CD4-positive, alpha-beta memory T cell (primary cell): Measurements from ENCODE around the gene DOK1. TPM values are rescaled to one million over a fixed set of nuclear protein-coding genes. Genes with fewer than 3 reads are reported as not detected.

ENCODE experiments used
- CTCF ChIA-PET: fragments of 350-600 bp; sonication (Branson Sonifier 250); formaldehyde crosslinking; loops from one replicate; lab custom pipeline; 2021; ENCODE audit warnings: inconsistent platforms; ENCODE audit not compliant: partially characterized antibody; lab: Charles Lee
- POLR2A ChIA-PET: fragments of 350-600 bp; sonication (Branson Sonifier 250); formaldehyde crosslinking; loops from one replicate; lab custom pipeline; 2021; ENCODE audit not compliant: partially characterized antibody; lab: Charles Lee
- DNase-seq, 5 donors: peaks; one replicate each; pipeline versions ENCODE4 v3.0.0 to v3.0.0-alpha.2; 2020 to 2022; ENCODE audit warnings: mixed read lengths in 1 of 5
- H3K27ac ChIP-seq: one replicate; pipeline ENCODE4 v1.7.0; 2013; ENCODE audit warnings: low read depth, low read length
- H3K27me3 ChIP-seq: 2 replicates; pipeline ENCODE4 v1.7.0; 2013; ENCODE audit warnings: mild to moderate bottlenecking, low read length, moderate library complexity; ENCODE audit not compliant: insufficient read depth
- H3K36me3 ChIP-seq: 2 replicates; pipeline ENCODE4 v1.7.0; 2013; ENCODE audit warnings: mild to moderate bottlenecking, low read length, moderate library complexity; ENCODE audit not compliant: insufficient read depth
- H3K4me1 ChIP-seq: 2 replicates; pipeline ENCODE4 v1.7.0; 2013; ENCODE audit warnings: mild to moderate bottlenecking, low read length, moderate library complexity; ENCODE audit not compliant: insufficient read depth
- H3K4me3 ChIP-seq, 2 donors: one replicate each; pipeline ENCODE4 v1.7.0; 2013; ENCODE audit warnings: low read length in 2 of 2, mild to moderate bottlenecking in 1 of 2
- H3K9me3 ChIP-seq, 2 donors: one replicate each; pipeline ENCODE4 v1.7.0; 2013; ENCODE audit warnings: low read length in 2 of 2, control low read depth in 1 of 2; ENCODE audit not compliant: control insufficient read depth in 1 of 2
- H3K27ac Mint-ChIP-seq, 7 donors: one replicate each; pipeline ENCODE4 v1.8.0; 2020 to 2021; ENCODE audit warnings: mixed read lengths in 7 of 7, mild to moderate bottlenecking in 6 of 7, inconsistent platforms in 3 of 7, moderate library complexity in 3 of 7
- H3K27me3 Mint-ChIP-seq, 2 donors: one replicate each; pipeline ENCODE4 v1.8.0; 2020 to 2021; ENCODE audit warnings: mixed read lengths in 2 of 2
- H3K36me3 Mint-ChIP-seq, 2 donors: one replicate each; pipeline ENCODE4 v1.8.0; 2020 to 2021; ENCODE audit warnings: mixed read lengths in 2 of 2, inconsistent platforms in 1 of 2, mild to moderate bottlenecking in 1 of 2
- H3K4me1 Mint-ChIP-seq, 4 donors: one replicate each; pipeline ENCODE4 v1.8.0; 2020 to 2021; ENCODE audit warnings: mixed read lengths in 4 of 4, mild to moderate bottlenecking in 1 of 4
- H3K4me3 Mint-ChIP-seq, 8 donors: one replicate each; pipeline ENCODE4 v1.8.0; 2020 to 2021; ENCODE audit warnings: mixed read lengths in 8 of 8, mild to moderate bottlenecking in 7 of 8, moderate library complexity in 6 of 8, inconsistent platforms in 3 of 8
- H3K9me3 Mint-ChIP-seq, 8 donors: one replicate each; pipeline ENCODE4 v1.8.0; 2020 to 2021; ENCODE audit warnings: mixed read lengths in 8 of 8, mild to moderate bottlenecking in 5 of 8, inconsistent platforms in 3 of 8, moderate library complexity in 1 of 8
- intact Hi-C: fragments of 100-400 bp; cut with micrococcal nuclease; formaldehyde crosslinking; loops from one replicate; pipeline ENCODE4 v1.15.1; 2023
- polyA plus RNA-seq, 2 donors: library from polyadenylated mRNA; unstranded; fragments of 300-500 nt; fragmentation: Illumina TruSeq; gene quantifications; one replicate each; pipeline ENCODE4 v1.2.3, GENCODE V29; 2021
- total RNA-seq, 2 experiments: library from RNA; stranded (reverse); gene quantifications; one replicate each; pipeline ENCODE4 v1.2.3, GENCODE V29; 2021

DOK1 gene
- total and polyA plus RNA-seq, 4 experiments from 2014 or later: 14.2 to 35.7 (median 30.8) TPM

DNA sequence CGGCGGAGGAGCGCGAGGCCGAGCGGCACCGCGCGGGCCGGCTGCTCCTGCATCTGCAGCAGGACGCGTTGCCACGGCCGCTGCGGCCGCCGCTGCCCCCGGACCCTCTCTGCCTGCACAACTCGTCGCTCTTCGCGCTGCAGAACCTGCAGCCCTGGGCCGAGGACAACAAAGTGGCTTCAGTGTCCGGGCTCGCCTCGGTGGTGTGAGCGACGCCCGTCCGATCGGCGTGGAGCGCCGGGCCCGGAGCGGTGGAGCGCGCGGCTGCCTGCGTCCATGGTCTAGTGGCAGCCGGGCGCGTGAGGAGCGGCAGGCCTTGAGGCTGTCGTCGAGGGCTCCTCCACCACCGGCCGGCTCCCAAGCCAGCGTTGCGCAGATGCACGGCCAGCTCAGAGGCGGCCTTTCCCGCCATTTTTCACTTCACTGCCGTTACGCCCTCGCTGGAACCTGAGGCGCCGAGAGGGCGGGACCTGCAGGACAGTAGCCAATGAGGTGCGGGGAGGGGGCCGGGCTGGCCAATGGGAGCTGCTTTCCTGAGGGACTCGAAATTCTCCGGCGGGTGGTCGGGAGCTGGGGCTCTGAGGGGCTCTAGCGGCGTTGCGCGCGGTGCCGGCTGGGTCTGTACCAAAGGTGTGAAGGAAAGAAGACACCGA lies 38.4 kb upstream of the DOK1 start:
- Histone ChIP-seq H3K9me3 (no peaks in the 10 kb centered on the region), H3K4me1 (peaks cover 35% of the 10 kb centered on the region), H3K4me3 (peak overlapping the region in 1 of 2 donors; percentile 53), H3K27ac (no peak overlapping the region), H3K27me3 (peaks cover 35% of the 10 kb centered on the region), H3K36me3 (no peaks in the 10 kb centered on the region)
- H3K27ac Mint-ChIP-seq: no peak overlapping the region
- peaks cover 40 to 53% of the 10 kb centered on the region in 2 donors for H3K27me3 Mint-ChIP-seq
- peaks cover 6 to 36% (median 18%) of the 10 kb centered on the region in 4 donors for H3K4me1 Mint-ChIP-seq
- peak overlapping the region; percentile 71 to 87 (median 83) for H3K4me3 Mint-ChIP-seq
- peaks cover 0 to 4% (median 0%) of the 10 kb centered on the region in 8 donors for H3K9me3 Mint-ChIP-seq
- ChIA-PET CTCF (interaction anchor here (2.6 kb wide), 1 partner anchor 33 kb away, joined by 8 read pairs; the partner anchor contains the start of genes CCDC142 and TTC31), POLR2A (interaction anchor here (0.6 to 2.7 kb wide), 11 partner anchors 9 to 58 kb away, joined by 3 to 20 read pairs (median 4); partner anchors contain the start of genes AUP1, DQX1, HTRA2 and LBX2)
- intact Hi-C loops: no loop called here
- peak; percentile 71 to 76 (median 73) for DNase-seq
- H3K36me3 Mint-ChIP-seq: no peaks in the 10 kb centered on the region

DNA sequence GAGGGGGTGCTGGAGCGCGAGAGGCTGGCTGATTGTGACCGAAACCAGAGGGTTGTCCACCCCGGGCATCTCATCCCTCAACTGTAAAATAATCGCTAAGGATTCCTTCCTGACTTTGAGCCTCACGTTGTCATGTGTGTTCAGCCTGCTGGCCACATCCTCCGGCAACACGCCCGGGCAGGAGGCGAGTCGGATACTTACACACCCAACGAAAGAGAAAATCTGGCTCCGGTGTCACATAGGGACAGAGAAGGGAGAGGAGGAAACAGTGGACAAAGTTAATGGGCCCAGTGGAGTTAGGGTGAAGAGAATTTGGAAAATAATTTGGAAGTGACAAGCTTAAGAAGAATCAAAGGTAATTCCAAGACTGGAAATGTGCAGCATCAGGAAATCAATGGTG lies 37.9 kb upstream of the DOK1 start:
- peak overlapping the region in 1 of 2 donors; percentile 53 for H3K4me3 ChIP-seq
- intact Hi-C loops: no loop called here
- POLR2A ChIA-PET: interaction anchor here (0.6 to 2.7 kb wide), 9 partner anchors 10 to 59 kb away, joined by 3 to 20 read pairs (median 4); partner anchors contain the start of genes AUP1, DQX1, HTRA2 and LBX2
- no peaks in the 10 kb centered on the region for H3K9me3 ChIP-seq
- H3K36me3 ChIP-seq: no peaks in the 10 kb centered on the region
- H3K4me1 ChIP-seq: peaks cover 35% of the 10 kb centered on the region
- no peak for DNase-seq
- Mint-ChIP-seq H3K4me1 (peaks cover 6 to 36% (median 18%) of the 10 kb centered on the region in 4 donors), H3K27me3 (peaks cover 40 to 54% of the 10 kb centered on the region in 2 donors), H3K27ac (peak overlapping the region in 1 of 7 donors; percentile 72), H3K36me3 (no peaks in the 10 kb centered on the region), H3K4me3 (peak overlapping the region; percentile 71 to 87 (median 83)), H3K9me3 (peaks cover 0 to 4% (median 0%) of the 10 kb centered on the region in 8 donors)
- CTCF ChIA-PET: interaction anchor here (1.4 to 2.6 kb wide), 2 partner anchors 34 to 71 kb away, joined by 3 to 8 read pairs; partner anchors contain the start of genes CCDC142 and TTC31
- H3K27ac ChIP-seq: no peak overlapping the region
- peaks cover 35% of the 10 kb centered on the region for H3K27me3 ChIP-seq

DNA sequence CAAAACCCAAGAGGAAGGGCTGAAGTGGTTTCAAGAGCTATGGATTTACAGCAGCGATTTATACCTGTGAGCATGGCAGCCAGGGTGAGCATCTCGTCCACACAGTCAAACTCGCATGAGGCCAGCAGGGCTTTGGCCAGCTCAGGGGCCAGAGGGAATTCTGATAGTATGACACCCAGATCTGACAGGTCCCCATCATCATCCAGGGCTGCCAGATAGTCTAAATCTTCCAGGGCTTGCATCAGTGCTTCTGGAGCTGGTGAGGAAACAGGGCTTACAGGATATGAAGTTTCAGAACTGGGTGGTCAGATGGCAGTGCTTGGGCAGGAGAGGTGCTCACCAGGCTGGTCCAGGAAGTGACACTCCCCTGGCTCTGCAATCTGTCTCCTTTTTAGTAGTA lies 32.0 kb upstream of the DOK1 start:
- ChIA-PET CTCF (interaction anchor here (1.3 to 1.5 kb wide), 2 partner anchors 14 to 18 kb away, joined by 3 read pairs; no protein-coding TSS in a partner anchor), POLR2A (interaction anchor here (1.1 to 1.4 kb wide), 2 partner anchors 58 to 68 kb away, joined by 3 to 4 read pairs; partner anchors contain the start of gene INO80B)
- peaks cover 13% of the 10 kb centered on the region for H3K36me3 ChIP-seq
- H3K4me1 ChIP-seq: no peaks in the 10 kb centered on the region
- no peak overlapping the region for H3K27ac ChIP-seq
- Mint-ChIP-seq H3K36me3 (peaks cover 17 to 19% of the 10 kb centered on the region in 2 donors), H3K4me1 (peaks cover 0 to 9% (median 6%) of the 10 kb centered on the region in 4 donors), H3K4me3 (no peak overlapping the region), H3K27me3 (peaks cover 26 to 30% of the 10 kb centered on the region in 2 donors), H3K9me3 (peaks cover 0 to 3% (median 0%) of the 10 kb centered on the region in 8 donors), H3K27ac (no peak overlapping the region)
- H3K9me3 ChIP-seq: no peaks in the 10 kb centered on the region
- H3K4me3 ChIP-seq: no peak overlapping the region
- H3K27me3 ChIP-seq: peaks cover 8% of the 10 kb centered on the region
- intact Hi-C loops: no loop called here
- DNase-seq: no peak

DNA sequence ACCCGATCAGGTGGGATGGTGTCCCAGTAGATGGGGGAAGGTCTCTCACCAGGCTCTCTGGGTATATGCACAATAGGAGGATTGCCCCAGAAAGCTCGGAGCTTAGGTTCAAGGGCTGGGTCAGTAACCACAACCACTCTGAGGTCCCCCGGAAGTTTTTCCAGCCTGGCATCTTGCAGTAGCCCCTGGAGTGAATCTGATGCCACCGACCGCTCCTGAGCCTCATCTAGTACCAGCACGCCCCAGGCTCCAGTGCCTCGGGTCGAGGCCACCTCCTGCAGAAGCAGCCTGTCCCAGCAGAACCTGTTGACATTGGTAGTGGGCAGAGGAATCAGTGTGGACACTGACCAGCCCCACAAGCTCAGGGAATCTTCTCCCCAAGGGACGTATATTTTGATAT lies 30.5 kb upstream of the DOK1 start:
- H3K27me3 ChIP-seq: no peaks in the 10 kb centered on the region
- H3K36me3 Mint-ChIP-seq: peaks cover 26 to 29% of the 10 kb centered on the region in 2 donors
- H3K4me1 ChIP-seq: peaks cover 12% of the 10 kb centered on the region
- intact Hi-C loops: no loop called here
- H3K36me3 ChIP-seq: peaks cover 19% of the 10 kb centered on the region
- ChIA-PET POLR2A (interaction anchor here (1.0 kb wide), 1 partner anchor 10 kb away, joined by 4 read pairs; the partner anchor contains the start of gene TLX2), CTCF (interaction anchor here (1.0 to 1.4 kb wide), 2 partner anchors 15 to 21 kb away, joined by 3 to 4 read pairs; no protein-coding TSS in a partner anchor)
- H3K9me3 Mint-ChIP-seq: peaks cover 0 to 3% (median 0%) of the 10 kb centered on the region in 8 donors
- no peak overlapping the region for H3K4me3 Mint-ChIP-seq
- DNase-seq: no peak
- peak overlapping the region in 1 of 7 donors; percentile 26 for H3K27ac Mint-ChIP-seq
- no peak overlapping the region for H3K27ac ChIP-seq
- H3K4me3 ChIP-seq: no peak overlapping the region
- H3K27me3 Mint-ChIP-seq: peaks cover 13 to 19% of the 10 kb centered on the region in 2 donors
- H3K9me3 ChIP-seq: no peaks in the 10 kb centered on the region
- H3K4me1 Mint-ChIP-seq: peaks cover 5 to 23% (median 17%) of the 10 kb centered on the region in 4 donors

DNA sequence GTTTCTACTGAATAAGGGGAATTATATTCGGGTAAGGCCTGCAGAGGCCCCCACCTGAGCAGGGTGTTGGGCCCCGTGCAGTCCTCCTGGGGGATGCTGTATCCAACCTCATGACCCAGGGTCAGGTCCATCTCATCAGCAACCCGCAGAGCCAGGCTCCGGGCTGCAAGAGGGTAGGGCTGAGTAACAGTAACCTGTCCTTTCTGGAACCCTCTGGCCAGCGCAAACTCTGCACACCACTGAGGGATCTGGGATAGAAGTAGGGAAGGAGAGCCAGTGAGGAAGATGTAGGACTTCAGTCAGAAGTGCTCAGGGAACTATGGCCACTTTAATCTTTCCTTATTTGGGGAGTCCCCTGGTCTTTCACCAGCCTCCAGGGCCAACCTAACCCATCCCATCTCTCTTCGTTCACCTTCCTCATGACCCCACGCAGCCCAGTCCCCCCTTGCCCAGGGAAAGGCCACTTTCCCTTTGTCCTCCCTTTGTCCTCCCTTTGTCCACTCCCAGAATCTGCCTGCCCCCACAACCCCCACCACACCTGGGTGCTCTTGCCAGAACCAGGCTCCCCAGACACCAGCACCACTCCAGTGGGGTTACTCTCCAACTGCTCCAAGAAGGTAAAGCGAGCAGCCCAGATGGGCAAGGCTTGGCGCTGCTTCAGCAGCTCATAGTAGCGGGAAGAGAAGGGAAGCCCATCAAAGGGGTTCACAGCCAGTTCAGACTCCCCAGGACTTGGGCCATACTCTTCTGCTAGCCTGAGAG lies 29.4 kb upstream of the DOK1 start:
- H3K4me3 Mint-ChIP-seq: no peak overlapping the region
- H3K27me3 ChIP-seq: no peaks in the 10 kb centered on the region
- no peak overlapping the region for H3K4me3 ChIP-seq
- peaks cover 5 to 8% of the 10 kb centered on the region in 2 donors for H3K27me3 Mint-ChIP-seq
- H3K27ac Mint-ChIP-seq: no peak overlapping the region
- intact Hi-C loops: no loop called here
- DNase-seq: no peak
- H3K9me3 Mint-ChIP-seq: peaks cover 0 to 2% (median 0%) of the 10 kb centered on the region in 8 donors
- H3K36me3 Mint-ChIP-seq: peaks cover 26 to 35% of the 10 kb centered on the region in 2 donors
- no peaks in the 10 kb centered on the region for H3K9me3 ChIP-seq
- H3K4me1 Mint-ChIP-seq: peaks cover 5 to 26% (median 19%) of the 10 kb centered on the region in 4 donors
- H3K27ac ChIP-seq: no peak overlapping the region
- CTCF ChIA-PET: interaction anchor here (1.3 to 1.4 kb wide), 2 partner anchors 11 to 42 kb away, joined by 3 to 7 read pairs; partner anchors contain the start of genes CCDC142, TLX2 and TTC31
- H3K36me3 ChIP-seq: peaks cover 19% of the 10 kb centered on the region
- POLR2A ChIA-PET: interaction anchor here (2.1 to 2.8 kb wide), 3 partner anchors 10 to 21 kb away, joined by 7 to 12 read pairs (median 8); partner anchors contain the start of genes PCGF1 and TLX2
- H3K4me1 ChIP-seq: peaks cover 15% of the 10 kb centered on the region

DNA sequence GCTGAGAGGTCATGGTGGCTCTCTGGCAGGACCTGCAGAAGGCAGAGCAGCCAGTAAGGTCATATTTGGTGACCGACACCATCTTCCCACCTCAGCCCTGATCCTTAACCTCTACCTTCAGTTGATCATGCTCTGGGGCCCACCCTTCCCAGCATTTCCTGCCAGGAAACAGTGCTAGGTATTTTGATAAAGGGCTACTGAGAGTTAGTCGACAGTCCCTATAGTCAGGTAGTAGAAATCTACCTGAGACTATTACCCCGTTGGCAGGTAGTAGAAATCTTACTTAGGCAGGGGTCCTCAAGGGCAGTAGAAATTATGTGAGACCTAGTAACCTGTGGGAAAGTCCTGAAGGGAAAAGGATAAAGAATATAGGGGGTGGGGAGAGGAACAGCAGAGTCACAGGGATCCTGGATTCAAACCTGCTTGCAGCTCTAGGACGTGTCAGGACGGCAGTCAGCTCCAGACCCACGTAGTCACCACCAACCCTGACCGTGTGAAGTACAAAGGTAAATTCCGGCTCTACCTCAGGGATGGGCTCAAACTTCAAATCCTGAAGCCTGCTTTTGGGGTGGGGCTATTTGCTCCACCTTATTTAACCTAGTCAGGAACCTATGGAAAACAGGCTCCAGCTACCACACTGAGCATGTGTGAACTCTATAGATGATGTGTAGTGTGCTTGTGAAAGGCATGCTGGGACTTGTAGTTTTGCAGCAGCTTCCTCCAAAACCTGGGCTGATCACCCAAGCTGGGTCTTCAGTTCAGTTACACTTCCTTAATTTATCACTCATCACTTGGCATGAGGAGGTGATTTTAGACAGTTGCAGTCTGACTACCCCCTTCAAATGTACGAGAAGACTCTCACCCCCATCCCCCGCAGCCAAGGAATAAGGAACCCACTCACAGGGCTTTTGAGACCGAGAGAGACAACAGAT lies 28.5 kb upstream of the DOK1 start, which contains the start of gene DQX1:
Gene DQX1, minus strand, starts transcription at position 515 of the 932 bp plus-strand sequence. Its CDS starts 502 bp downstream, at position 13.
- H3K27ac Mint-ChIP-seq: peak within 1 kb of the TSS in 5 of 7 donors; percentile 12 to 62 (median 52)
- peak in 1 of 5 donors; percentile 39 for DNase-seq
- H3K27me3 Mint-ChIP-seq: peaks cover 2 to 4% of the 10 kb centered on the region in 2 donors
- Histone ChIP-seq H3K9me3 (no peaks in the 10 kb centered on the region), H3K4me1 (peaks cover 20% of the 10 kb centered on the region), H3K27me3 (no peaks in the 10 kb centered on the region), H3K4me3 (no peak within 1 kb of the TSS), H3K27ac (no peak within 1 kb of the TSS), H3K36me3 (peaks cover 19% of the 10 kb centered on the region)
- intact Hi-C loops: no loop called here
- H3K4me3 Mint-ChIP-seq: peak within 1 kb of the TSS in 5 of 8 donors; percentile 1 to 57 (median 39)
- peaks cover 26 to 38% of the 10 kb centered on the region in 2 donors for H3K36me3 Mint-ChIP-seq
- peaks cover 11 to 33% (median 25%) of the 10 kb centered on the region in 4 donors for H3K4me1 Mint-ChIP-seq
- CTCF ChIA-PET: interaction anchor here (1.3 to 1.6 kb wide), 3 partner anchors 11 to 702 kb away, joined by 3 to 7 read pairs (median 3); partner anchors contain the start of genes CCDC142, TLX2 and TTC31
- POLR2A ChIA-PET: interaction anchor here (0.8 to 2.8 kb wide), 10 partner anchors 10 to 105 kb away, joined by 3 to 12 read pairs (median 6); partner anchors contain the start of genes C2orf81, CCDC142, MRPL53 and PCGF1
- no peaks in the 10 kb centered on the region for H3K9me3 Mint-ChIP-seq
